Stimulated activated CD8-positive, alpha-beta memory T cell treated with anti-CD3 and anti-CD28 coated beads, Interleukin-7, amount 100 ng/mL, for 48 hours (primary cell): ENCODE measurements around the gene HDDC3.

Source experiments
- DNase-seq, 2 donors: peaks; one replicate each; pipeline ENCODE4 v3.0.0-alpha.2; 2020; ENCODE audit warnings: low read depth in 1 of 2; ENCODE audit errors: extremely low read depth in 1 of 2

Gene HDDC3

DNA sequence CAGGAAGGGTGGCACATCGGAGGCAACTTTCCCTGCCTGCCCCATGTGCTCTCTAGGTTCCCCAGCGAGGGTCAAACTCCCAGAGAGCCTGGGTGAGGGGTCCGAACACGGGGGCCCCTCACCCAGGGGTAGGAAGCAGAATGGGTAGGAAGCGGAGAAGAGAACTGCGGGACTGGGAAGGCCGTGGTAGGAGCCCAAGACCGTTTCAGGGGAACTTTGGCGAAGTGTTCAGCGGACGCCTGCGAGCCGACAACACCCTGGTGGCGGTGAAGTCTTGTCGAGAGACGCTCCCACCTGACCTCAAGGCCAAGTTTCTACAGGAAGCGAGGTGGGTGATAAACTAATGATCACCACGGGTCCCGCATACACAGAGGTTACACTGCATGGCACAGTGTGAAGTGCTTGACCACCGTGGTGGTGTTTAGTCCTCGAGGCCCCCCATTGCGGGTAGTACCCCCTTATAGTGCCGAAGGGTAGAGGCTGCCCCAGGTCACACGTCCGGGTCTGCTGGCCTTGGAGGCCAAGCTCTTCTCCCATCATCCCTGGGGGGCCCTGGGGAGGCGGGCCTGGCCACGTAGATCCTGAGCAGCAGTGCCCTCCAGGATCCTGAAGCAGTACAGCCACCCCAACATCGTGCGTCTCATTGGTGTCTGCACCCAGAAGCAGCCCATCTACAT lies 39.7 kb downstream of the HDDC3 start:
- DNase-seq: no peak

GRCh38 chr15:90892023-90892422 lies 40.3 kb downstream of the HDDC3 start:
- DNase-seq: no peak

GRCh38 chr15:90891346-90891949 lies 40.9 kb downstream of the HDDC3 start:
- DNase-seq: no peak

- DNase-seq: no peak
Measured at GRCh38 chr15:90890839-90891238, 41.5 kb downstream of the HDDC3 start.

DNA sequence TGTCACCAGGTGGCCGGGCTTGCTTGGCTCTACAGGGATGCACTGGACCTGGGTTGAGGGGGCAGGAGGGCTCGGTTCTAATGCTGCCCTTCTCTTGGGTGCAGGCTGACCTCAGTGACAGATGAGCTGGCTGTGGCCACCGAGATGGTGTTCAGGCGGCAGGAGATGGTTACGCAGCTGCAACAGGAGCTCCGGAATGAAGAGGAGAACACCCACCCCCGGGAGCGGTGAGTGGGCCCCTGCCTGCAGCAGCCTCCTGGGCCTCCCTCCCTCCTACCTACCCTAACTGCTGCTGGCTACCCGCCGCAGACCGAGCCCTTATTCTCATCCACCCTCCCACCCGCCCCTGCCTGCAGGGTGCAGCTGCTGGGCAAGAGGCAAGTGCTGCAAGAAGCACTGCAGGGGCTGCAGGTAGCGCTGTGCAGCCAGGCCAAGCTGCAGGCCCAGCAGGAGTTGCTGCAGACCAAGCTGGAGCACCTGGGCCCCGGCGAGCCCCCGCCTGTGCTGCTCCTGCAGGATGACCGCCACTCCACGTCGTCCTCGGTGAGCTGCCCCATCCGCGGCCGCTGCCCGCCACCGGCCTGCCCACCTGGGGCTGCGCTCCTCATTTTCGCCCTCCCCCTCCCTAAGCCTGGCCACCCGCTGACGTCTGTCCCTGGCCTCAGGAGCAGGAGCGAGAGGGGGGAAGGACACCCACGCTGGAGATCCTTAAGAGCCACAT lies 42.5 kb downstream of the HDDC3 start:
- DNase-seq: no peak

DNA sequence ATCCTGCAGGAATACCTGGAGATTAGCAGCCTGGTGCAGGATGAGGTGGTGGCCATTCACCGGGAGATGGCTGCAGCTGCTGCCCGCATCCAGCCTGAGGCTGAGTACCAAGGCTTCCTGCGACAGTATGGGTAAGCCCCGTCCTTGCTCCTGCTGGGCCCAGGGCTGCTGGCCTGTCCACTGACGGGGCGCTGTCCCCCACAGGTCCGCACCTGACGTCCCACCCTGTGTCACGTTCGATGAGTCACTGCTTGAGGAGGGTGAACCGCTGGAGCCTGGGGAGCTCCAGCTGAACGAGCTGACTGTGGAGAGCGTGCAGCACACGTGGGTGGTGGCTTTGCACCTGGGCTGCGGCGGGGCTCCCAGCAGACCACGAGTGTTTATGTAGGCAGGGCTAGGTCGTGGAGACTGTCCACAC lies 43.0 kb downstream of the HDDC3 start:
- DNase-seq: no peak

GRCh38 chr15:90887037-90887481 lies 45.3 kb downstream of the HDDC3 start:
- DNase-seq: no peak

DNA sequence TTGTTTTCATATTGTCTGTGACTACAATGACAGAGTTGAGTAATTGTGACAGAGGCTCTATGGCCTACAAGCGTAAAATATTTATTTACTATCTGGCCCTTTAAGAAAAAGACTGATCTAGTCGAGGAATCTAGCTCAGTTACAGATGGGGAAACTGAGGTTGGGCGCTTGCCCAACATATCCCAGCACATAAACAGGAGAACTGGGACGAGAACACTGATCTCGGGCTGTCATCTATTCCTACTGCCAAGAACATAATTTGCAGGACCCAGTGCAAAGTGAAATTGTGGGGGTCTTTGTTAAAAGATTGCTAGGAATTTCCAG lies 46.1 kb downstream of the HDDC3 start:
- DNase-seq: no peak

DNA sequence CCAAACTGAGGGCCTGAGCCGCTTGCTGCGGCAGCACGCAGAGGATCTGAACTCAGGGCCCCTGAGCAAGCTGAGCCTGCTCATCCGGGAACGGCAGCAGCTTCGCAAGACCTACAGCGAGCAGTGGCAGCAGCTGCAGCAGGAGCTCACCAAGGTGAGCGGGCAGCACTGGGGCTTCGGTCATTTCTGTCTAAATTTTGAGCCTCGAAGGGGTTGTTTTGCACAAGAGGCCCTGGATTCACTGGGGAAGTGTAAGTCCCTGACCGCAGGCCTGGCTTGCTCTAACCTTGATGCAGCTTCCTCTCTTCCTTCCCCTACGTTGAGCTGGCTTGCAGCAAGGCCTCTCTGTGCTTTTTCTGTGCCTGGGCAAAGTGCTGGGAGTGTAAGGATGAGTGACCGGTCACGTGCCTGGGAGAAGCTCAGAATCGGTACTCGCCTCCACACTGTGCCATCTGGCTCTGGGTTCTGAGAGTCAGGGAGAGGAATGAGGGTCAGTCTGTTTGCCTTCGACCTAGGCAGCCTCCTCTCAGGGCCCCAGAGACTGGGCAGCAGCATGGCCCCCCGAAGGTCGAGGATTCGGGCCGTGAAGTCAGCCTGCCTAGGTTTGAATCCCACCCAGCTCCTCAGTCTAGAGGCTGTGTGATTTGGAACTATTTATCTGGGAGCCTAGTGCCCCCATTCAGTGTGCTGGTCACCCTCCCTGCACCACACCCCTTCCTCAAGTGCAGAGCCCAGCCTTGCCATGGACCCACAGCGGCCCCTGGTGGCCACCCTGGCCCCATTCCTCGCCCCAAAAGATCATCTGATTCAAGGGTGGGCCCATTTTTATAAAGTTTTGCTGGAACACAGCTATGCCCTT lies 46.7 kb downstream of the HDDC3 start:
- peak in 1 of 2 donors; percentile 62 for DNase-seq

GRCh38 chr15:90884719-90885431 lies 47.5 kb downstream of the HDDC3 start:
- DNase-seq: no peak

DNA sequence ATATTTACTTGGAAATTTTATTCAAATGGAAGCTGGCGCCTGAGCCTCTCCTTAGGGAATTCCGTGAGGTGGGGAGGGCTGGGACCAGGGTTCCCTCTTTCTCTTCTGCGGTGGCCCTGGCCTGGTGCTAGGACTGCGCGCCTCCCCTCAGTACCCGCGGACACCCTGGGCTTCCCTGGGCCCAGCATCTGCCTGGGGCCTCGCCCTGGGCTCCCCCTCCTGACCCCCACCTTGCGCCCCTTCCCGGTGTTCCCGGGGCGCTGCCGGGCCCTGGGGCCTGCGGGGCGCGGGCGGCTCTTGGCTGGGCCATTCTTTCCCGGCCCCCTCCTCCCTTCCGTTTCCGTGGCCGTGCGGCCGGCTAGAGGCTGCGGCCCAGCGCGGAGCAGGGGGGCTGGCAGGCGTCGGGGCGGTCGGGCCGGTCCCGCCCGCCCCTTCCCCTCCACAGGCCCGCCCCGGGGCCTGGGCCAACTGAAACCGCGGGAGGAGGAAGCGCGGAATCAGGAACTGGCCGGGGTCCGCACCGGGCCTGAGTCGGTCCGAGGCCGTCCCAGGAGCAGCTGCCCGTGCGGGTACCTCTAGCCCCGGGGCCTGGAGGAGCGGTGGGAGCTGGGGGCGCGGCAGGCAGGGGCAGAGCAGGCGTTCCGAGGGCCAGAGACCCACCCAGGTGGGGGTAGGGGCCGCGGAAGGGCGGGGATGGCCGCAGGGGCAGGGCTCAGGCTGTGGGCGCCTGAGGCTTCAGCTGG lies 48.2 kb downstream of the HDDC3 start, which contains the start of gene FES:
TSS of gene FES (plus strand) at position 529 of the 743 bp plus-strand sequence. CDS start 542 bp downstream, outside the sequence.
- DNase-seq: no peak

DNA sequence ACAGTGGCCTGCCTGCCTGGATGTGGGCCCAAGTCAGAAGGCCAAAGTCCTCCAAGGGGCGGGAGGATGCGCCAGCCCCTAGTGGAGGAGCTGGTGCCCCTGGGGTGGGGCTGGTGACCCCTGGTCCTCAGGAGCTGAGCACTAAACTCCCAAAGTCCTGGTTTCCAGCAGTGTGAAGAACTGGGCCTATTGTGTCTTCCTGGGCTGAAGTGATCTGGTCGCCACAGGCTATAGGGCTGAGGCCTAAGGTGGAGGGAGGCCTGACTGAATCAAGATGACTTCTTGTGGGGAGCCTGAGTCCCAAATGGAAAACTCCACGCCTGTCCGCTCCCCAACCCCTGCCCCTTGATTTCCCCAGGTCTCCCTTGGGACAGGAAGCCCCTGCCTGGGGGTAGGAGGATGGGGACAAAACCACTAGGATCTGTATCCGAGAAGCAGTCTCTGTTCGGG lies 48.8 kb downstream of the HDDC3 start:
- no peak for DNase-seq

- no peak for DNase-seq
Measured at GRCh38 chr15:90882781-90883525, 49.4 kb downstream of the HDDC3 start.

DNA sequence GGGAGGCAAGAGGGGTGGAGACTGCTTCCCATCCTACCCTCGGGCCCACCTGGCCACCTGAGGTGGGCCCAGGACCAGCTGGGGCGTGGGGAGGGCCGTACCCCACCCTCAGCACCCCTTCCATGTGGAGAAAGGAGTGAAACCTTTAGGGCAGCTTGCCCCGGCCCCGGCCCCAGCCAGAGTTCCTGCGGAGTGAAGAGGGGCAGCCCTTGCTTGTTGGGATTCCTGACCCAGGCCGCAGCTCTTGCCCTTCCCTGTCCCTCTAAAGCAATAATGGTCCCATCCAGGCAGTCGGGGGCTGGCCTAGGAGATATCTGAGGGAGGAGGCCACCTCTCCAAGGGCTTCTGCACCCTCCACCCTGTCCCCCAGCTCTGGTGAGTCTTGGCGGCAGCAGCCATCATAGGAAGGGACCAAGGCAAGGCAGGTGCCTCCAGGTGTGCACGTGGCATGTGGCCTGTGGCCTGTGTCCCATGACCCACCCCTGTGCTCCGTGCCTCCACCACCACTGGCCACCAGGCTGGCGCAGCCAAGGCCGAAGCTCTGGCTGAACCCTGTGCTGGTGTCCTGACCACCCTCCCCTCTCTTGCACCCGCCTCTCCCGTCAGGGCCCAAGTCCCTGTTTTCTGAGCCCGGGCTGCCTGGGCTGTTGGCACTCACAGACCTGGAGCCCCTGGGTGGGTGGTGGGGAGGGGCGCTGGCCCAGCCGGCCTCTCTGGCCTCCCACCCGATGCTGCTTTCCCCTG lies 50.2 kb downstream of the HDDC3 start:
- DNase-seq: no peak

GRCh38 chr15:90881181-90881977 lies 51.0 kb downstream of the HDDC3 start:
- no peak for DNase-seq

DNA sequence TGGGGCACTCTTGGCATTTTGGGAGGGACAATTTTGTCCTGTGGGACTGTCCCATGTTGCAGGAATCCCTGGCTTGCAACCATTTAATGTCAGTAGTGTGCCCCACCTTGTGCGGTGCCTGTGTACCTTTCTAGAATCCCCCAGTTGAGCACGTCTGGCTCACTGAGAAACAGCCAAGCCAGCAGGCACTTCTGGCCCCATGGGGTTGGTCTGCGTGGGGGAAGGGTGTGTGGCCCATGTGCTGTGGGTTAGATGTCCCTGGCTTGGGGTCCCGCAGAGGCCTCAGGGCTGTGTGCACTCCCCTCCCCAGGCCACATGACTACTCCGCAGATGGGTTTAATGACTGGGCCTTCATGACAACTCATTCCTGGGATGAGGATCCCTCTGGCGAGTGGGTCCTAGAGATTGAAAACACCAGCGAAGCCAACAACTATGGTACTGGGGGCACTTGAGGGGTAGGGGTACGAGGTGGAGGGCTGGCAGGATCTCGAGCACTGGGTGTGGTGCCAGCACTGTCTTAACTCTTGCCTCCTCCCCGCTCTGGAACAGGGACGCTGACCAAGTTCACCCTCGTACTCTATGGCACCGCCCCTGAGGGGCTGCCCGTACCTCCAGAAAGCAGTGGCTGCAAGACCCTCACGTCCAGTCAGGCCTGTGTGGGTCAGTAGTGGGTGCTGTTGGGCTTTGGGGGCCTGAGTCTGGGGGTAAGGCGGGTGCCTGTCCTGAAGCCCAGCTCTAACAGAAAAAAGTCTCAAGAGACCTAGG lies 51.8 kb downstream of the HDDC3 start:
- no peak for DNase-seq
